Karpas-422 (cell line): ENCODE measurements around the gene SANBR. TPM values are rescaled to one million over a fixed set of nuclear protein-coding genes. Genes with fewer than 3 reads are reported as not detected.

Experiments used
- DNase-seq: peaks from one replicate; pipeline ENCODE4 v3.0.0-alpha.2; 2015
- H2AFZ ChIP-seq: fragments of 200-600 bp; sonication (generic); 2 replicates; pipeline ENCODE4 v1.6.1; 2014; ENCODE audit warnings: antibody characterized with exemption, low read length, mixed read lengths
- H3K27ac ChIP-seq: fragments of 200-600 bp; sonication (generic); 2 replicates; pipeline ENCODE4 v1.5.1; 2014; ENCODE audit warnings: mild to moderate bottlenecking, low read length, moderate library complexity
- H3K27me3 ChIP-seq: fragments of 200-600 bp; sonication (generic); 2 replicates; pipeline ENCODE4 v1.6.1; 2014; ENCODE audit warnings: low read length, mixed read lengths
- H3K36me3 ChIP-seq: fragments of 200-600 bp; sonication (generic); 2 replicates; pipeline ENCODE4 v1.6.1; 2014; ENCODE audit warnings: low read length, mixed read lengths; ENCODE audit not compliant: insufficient read depth
- H3K4me1 ChIP-seq: fragments of 200-600 bp; sonication (generic); 2 replicates; pipeline ENCODE4 v1.6.1; 2014; ENCODE audit warnings: mild to moderate bottlenecking, low read length, mixed read lengths
- H3K4me2 ChIP-seq: fragments of 200-600 bp; sonication (generic); 2 replicates; pipeline ENCODE4 v1.6.1; 2014; ENCODE audit warnings: low read length, low read depth, mild to moderate bottlenecking; ENCODE audit not compliant: poor library complexity, severe bottlenecking
- H3K4me3 ChIP-seq: fragments of 200-600 bp; sonication (generic); 2 replicates; pipeline ENCODE4 v1.5.1; 2014; ENCODE audit warnings: mild to moderate bottlenecking, antibody characterized with exemption, low read length, mixed read lengths
- H3K79me2 ChIP-seq: fragments of 200-600 bp; sonication (generic); 2 replicates; pipeline ENCODE4 v1.6.1; 2014; ENCODE audit warnings: mild to moderate bottlenecking, low read length, mixed read lengths
- H3K9ac ChIP-seq: fragments of 200-600 bp; sonication (generic); 2 replicates; pipeline ENCODE4 v1.6.0; 2014; ENCODE audit warnings: low read length
- H3K9me2 ChIP-seq: fragments of 200-600 bp; sonication (generic), shearing (Covaris generic); replicated peaks from 2 replicates; pipeline ENCODE4 v1.6.0; 2014; ENCODE audit warnings: mild to moderate bottlenecking, low read length, moderate library complexity; ENCODE audit not compliant: insufficient read depth
- H3K9me3 ChIP-seq: fragments of 300-700, 200-600 bp; sonication (generic); 2 replicates; pipeline ENCODE4 v1.6.1; 2014; ENCODE audit warnings: low read length, mixed read lengths
- H4K20me1 ChIP-seq: fragments of 200-600 bp; sonication (generic); 2 replicates; pipeline ENCODE4 v1.6.1; 2014; ENCODE audit warnings: mild to moderate bottlenecking, antibody characterized with exemption, low read length, low read depth; ENCODE audit not compliant: insufficient read depth
- total RNA-seq: library from RNA; depleted of rRNA; stranded (reverse); fragments of >200 nt; shearing (Covaris generic); gene quantifications from 2 replicates; pipeline ENCODE4 v1.2.3, GENCODE V29; 2014; ENCODE audit warnings: low replicate concordance; rRNA removed

The SANBR gene
- total RNA-seq, 1 experiment from 2014 or later = 13.3 TPM

GRCh38 chr2:61100801-61101200 is 35.1 kb downstream of the SANBR start:
- H3K9me2 ChIP-seq = no peaks in the 10 kb centered on the region
- H4K20me1 ChIP-seq = no peaks in the 10 kb centered on the region
- no peaks in the 10 kb centered on the region for H3K79me2 ChIP-seq
- no peaks in the 10 kb centered on the region for H3K27me3 ChIP-seq
- no peak for DNase-seq
- H3K9me3 ChIP-seq = no peaks in the 10 kb centered on the region
- peaks cover 12% of the 10 kb centered on the region; the same call in 1 of the 2 replicates for H3K36me3 ChIP-seq
- no peak overlapping the region for H3K4me2 ChIP-seq
- H3K4me1 ChIP-seq = no peaks in the 10 kb centered on the region; the same call in 1 of the 2 replicates
- H2AFZ ChIP-seq = no peak overlapping the region
- H3K27ac ChIP-seq = no peak overlapping the region
- H3K9ac ChIP-seq = no peak overlapping the region
- H3K4me3 ChIP-seq = no peak overlapping the region

DNA sequence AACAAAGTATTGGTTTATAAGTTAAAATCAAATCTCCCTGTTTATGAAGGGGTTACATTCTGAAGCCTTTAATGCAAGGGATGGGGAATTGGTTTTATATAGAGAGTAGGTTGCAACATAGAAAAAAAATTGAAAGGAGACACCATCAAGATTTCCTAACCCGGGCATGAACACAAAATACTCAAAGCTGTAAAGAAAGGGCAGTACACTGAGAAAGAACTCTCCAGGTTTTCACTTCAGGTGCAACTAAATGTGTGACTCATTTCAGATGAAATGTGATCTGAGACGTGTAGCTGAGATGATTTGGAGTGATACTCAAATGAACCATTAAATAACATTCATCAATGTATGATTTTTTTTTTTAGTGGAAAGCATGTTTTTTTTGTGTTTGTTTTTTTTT is 43.6 kb downstream of the SANBR start:
- H3K4me2 ChIP-seq = no peak overlapping the region
- H3K9me3 ChIP-seq = peaks cover 14% of the 10 kb centered on the region
- no peak overlapping the region for H3K27ac ChIP-seq
- H3K4me3 ChIP-seq = no peak overlapping the region
- H2AFZ ChIP-seq = no peak overlapping the region
- H4K20me1 ChIP-seq = no peaks in the 10 kb centered on the region
- no peaks in the 10 kb centered on the region for H3K27me3 ChIP-seq
- H3K4me1 ChIP-seq = no peaks in the 10 kb centered on the region
- no peaks in the 10 kb centered on the region for H3K79me2 ChIP-seq
- no peak for DNase-seq
- peaks cover 22% of the 10 kb centered on the region for H3K36me3 ChIP-seq
- H3K9me2 ChIP-seq = no peaks in the 10 kb centered on the region
- no peak overlapping the region for H3K9ac ChIP-seq

DNA sequence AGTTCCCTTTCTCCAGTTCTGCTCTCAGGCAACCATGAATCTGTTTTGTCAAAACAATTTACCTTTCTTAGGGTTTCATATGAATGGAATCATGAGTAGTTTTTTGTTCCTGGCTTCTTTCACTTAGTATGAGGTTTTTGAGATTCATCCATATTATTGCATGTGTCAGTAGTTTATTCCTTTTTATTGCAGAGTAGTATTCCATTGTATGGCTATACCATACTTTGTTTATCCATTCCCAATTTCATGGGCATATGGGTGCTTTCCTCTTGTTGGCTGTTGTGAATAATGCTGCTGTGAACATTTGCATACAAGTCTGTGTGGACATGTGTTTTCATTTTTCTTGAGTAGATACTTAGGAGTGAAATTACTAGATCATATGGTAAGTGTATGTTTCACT is 46.0 kb downstream of the SANBR start:
- Histone ChIP-seq H4K20me1 (no peaks in the 10 kb centered on the region), H2AFZ (no peak overlapping the region), H3K4me2 (no peak overlapping the region), H3K36me3 (peaks cover 19% of the 10 kb centered on the region), H3K79me2 (no peaks in the 10 kb centered on the region), H3K4me1 (no peaks in the 10 kb centered on the region), H3K27ac (no peak overlapping the region), H3K27me3 (no peaks in the 10 kb centered on the region), H3K4me3 (no peak overlapping the region), H3K9me2 (no peaks in the 10 kb centered on the region), H3K9me3 (peaks cover 18% of the 10 kb centered on the region), H3K9ac (no peak overlapping the region)
- DNase-seq = no peak

DNA sequence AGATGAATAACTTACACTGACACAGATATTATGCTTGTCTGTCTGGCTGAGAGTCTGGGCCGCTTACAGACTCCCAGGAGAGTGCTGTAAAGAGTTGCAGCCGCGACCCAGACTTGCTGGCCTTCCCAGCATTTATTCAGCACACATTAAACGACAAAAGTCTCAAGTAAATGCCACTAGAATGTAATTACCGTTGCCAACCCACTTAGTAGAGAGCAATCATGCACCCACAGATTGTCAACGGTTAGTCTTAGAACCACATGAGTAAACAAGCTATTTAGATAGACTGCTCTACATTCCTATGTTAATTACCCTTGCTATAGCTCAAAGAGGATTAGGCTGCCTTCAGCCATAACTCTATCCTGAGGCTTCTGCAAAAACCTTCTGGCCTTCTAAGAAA is 48.5 kb downstream of the SANBR start:
- Histone ChIP-seq H3K4me2 (no peak overlapping the region), H3K4me1 (peaks cover 9% of the 10 kb centered on the region), H3K27ac (no peak overlapping the region), H2AFZ (no peak overlapping the region), H3K79me2 (no peaks in the 10 kb centered on the region), H4K20me1 (no peaks in the 10 kb centered on the region), H3K9ac (no peak overlapping the region), H3K27me3 (no peaks in the 10 kb centered on the region), H3K9me2 (no peaks in the 10 kb centered on the region), H3K36me3 (peaks cover 31% of the 10 kb centered on the region), H3K9me3 (peaks cover 18% of the 10 kb centered on the region), H3K4me3 (no peak overlapping the region)
- DNase-seq = no peak

Other genes starting within 250 kb of the SANBR start
- gene REL, start 184.3 kb upstream of the SANBR start, total RNA-seq = 34.6 and 57.0 TPM in 2 replicates
- 17.4 and 32.6 TPM in 2 replicates for gene PEX13, start 48.2 kb upstream of the SANBR start, total RNA-seq
- gene PUS10, start 47.6 kb upstream of the SANBR start, total RNA-seq = 11.8 and 18.8 TPM in 2 replicates
- gene C2orf74, start 96.3 kb downstream of the SANBR start, total RNA-seq = 7.6 and 21.4 TPM in 2 replicates